ENCODE results near the gene PRKG1.

PRKG1 gene

DNA sequence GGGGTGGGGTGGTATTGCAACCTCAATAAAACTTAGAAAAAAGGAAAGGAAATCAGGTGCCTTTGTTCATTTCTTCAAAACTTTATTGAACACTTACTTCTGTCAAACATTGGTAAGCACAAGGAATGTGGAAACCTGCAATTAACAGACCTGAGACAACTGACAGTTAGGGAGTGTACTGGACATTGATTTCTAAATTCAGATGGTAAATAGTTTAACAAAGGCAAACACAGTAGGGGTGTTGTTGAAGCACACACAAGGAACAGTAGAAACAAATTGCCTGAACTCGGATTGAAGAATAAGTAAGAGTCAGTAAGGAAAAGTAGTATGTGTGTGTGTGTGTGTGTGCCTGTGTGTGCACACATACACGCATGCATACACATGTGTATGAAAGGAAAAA, 516.5 kb downstream of the PRKG1 start:
- no peak overlapping the region for H3K27ac Mint-ChIP-seq (ENCODE audit: low read depth)
- no peaks in the 10 kb centered on the region for H3K36me3 Mint-ChIP-seq (ENCODE audit: insufficient read depth)
- H3K9me3 Mint-ChIP-seq = no peaks in the 10 kb centered on the region
- no peaks in the 10 kb centered on the region for H3K4me1 Mint-ChIP-seq
- ATAC-seq (replicated peaks; ENCODE audit: extremely low read depth, poor library complexity, severe bottlenecking) = no peak
- DNase-seq (ENCODE audit: low spot score in 2 of 2) = no peak
- no peaks in the 10 kb centered on the region for H3K27me3 Mint-ChIP-seq
- no peak overlapping the region for H3K4me3 Mint-ChIP-seq

DNA sequence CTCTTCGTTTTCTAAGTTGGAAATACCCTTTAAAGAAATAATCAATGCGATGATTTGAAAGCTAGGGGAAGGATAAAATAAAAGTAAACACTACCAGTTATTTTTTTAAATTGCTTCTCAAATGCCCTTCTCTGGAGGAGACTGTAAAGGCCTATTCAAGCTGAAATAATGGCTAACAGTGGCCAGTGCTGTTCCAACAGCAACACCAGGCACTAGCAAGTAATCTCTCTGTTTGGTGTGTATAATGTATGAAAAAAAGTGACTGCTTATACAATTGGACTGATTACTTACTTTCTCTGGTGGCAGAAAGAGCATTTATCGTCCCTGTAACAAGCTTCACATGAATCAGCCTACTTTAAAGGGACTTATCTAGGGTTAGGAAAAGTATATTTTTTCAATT, 522.4 kb downstream of the PRKG1 start:
- ATAC-seq (replicated peaks; ENCODE audit: extremely low read depth, poor library complexity, severe bottlenecking) (no peak), DNase-seq (ENCODE audit: low spot score in 2 of 2) (no peak)
- Mint-ChIP-seq H3K27me3 (no peaks in the 10 kb centered on the region), H3K4me1 (no peaks in the 10 kb centered on the region), H3K4me3 (no peak overlapping the region), H3K9me3 (peaks cover 6% of the 10 kb centered on the region), H3K27ac (ENCODE audit: low read depth) (no peak overlapping the region), H3K36me3 (ENCODE audit: insufficient read depth) (no peaks in the 10 kb centered on the region)

DNA sequence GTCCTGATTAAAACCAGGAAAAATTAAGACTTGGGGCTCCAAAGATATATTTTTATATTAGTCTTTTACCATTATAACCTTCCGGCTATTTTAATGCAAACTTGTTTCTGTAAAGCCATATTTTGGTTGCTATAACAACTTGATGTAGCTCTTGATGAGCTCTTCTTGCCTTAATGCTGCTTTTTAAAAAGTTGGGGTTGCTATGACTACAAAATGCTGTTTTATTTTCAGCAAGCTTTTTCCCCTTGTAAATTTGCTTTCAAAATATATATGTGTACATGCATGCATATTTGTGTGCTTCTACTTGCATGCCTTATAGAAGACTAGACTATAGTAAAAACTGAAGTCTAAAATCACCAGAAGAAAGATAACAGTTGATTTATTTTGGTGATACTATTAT, 525.4 kb downstream of the PRKG1 start:
- H3K27ac Mint-ChIP-seq (ENCODE audit: low read depth) = no peak overlapping the region
- peaks cover 2% of the 10 kb centered on the region for H3K36me3 Mint-ChIP-seq (ENCODE audit: insufficient read depth)
- no peak for ATAC-seq (replicated peaks; ENCODE audit: extremely low read depth, poor library complexity, severe bottlenecking)
- no peak for DNase-seq (ENCODE audit: low spot score in 2 of 2)
- H3K4me1 Mint-ChIP-seq = no peaks in the 10 kb centered on the region
- H3K27me3 Mint-ChIP-seq = no peaks in the 10 kb centered on the region
- H3K4me3 Mint-ChIP-seq = no peak overlapping the region
- peaks cover 6% of the 10 kb centered on the region for H3K9me3 Mint-ChIP-seq

DNA sequence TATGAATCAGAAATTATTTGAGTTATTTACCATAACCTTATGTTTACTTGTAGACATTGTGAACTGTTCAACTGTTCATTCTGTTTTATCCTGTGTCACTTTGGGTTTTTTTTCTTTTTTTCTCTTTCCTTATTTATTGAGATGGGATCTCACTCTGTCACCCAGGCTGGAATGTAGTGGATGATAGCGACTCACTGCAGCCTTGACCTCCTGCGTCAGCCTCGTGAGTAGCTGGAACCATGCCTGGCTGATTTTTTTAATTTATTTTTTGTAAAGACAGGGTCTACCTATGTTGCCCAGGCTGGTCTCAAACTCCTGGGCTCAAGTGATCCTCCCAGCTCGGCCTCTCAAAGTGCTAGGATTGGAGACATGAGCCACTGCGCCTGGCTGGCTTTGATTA, 528.0 kb downstream of the PRKG1 start:
- H3K9me3 Mint-ChIP-seq = peaks cover 6% of the 10 kb centered on the region
- no peak overlapping the region for H3K4me3 Mint-ChIP-seq
- DNase-seq (ENCODE audit: low spot score in 2 of 2) = no peak
- no peaks in the 10 kb centered on the region for H3K27me3 Mint-ChIP-seq
- no peak overlapping the region for H3K27ac Mint-ChIP-seq (ENCODE audit: low read depth)
- no peaks in the 10 kb centered on the region for H3K4me1 Mint-ChIP-seq
- no peak for ATAC-seq (replicated peaks; ENCODE audit: extremely low read depth, poor library complexity, severe bottlenecking)
- peaks cover 2% of the 10 kb centered on the region for H3K36me3 Mint-ChIP-seq (ENCODE audit: insufficient read depth)

DNA sequence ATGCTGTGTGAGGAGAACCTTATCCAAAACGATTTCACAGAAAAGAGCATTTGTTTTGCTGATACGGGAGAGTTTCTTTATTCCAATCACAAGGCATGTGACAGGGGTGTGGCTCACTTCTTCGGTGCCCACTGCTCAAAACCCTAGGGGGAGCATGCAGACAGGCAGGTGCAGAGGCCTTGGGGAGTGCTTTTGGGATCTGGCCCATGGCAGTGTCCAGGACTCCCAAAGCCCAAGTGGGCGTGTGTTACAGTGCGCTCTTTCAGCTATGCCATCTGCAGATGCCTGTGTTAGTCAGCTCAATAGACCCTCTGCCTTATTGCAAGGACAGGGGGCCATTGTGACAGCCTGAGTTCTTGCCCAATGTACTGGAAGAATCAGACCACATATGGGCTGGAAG, 530.3 kb downstream of the PRKG1 start:
- no peak overlapping the region for H3K27ac Mint-ChIP-seq (ENCODE audit: low read depth)
- no peaks in the 10 kb centered on the region for H3K9me3 Mint-ChIP-seq
- no peak overlapping the region for H3K4me3 Mint-ChIP-seq
- H3K4me1 Mint-ChIP-seq = no peaks in the 10 kb centered on the region
- peaks cover 2% of the 10 kb centered on the region for H3K36me3 Mint-ChIP-seq (ENCODE audit: insufficient read depth)
- no peaks in the 10 kb centered on the region for H3K27me3 Mint-ChIP-seq
- ATAC-seq (replicated peaks; ENCODE audit: extremely low read depth, poor library complexity, severe bottlenecking) (no peak), DNase-seq (ENCODE audit: low spot score in 2 of 2) (no peak)

DNA sequence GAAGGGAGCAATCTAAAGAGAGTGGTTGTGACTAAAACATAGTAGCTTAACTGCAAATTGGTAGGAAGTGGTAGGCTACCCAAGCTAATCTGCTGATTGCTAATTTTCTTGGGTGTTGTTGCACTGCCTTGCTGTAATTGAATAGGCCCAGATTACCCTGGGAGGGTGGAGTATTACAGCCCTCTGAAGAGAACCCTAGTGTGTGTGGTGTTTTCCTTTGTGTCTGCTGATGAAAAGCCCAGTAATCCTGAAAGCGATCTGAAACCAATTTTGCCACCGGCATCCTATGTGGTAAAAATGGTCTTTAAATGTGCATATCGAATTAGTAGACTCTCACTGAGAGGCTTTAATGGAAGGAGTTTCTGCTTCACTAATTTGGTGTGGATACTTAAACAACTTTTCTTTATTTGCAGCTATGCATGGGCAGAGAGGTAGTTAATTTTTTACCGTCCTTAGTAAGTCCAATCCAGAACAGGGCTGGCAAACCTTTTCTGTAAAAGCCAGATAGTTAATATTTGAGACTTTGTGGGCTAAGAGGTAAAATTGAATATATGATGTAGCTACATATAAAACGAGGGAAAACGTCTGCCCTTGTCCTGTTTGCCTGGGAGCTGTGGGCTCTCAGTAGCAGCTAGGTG, 532.7 kb downstream of the PRKG1 start:
- Mint-ChIP-seq H3K36me3 (ENCODE audit: insufficient read depth) (peaks cover 2% of the 10 kb centered on the region), H3K9me3 (no peaks in the 10 kb centered on the region), H3K4me3 (no peak overlapping the region), H3K27ac (ENCODE audit: low read depth) (no peak overlapping the region), H3K4me1 (no peaks in the 10 kb centered on the region), H3K27me3 (no peaks in the 10 kb centered on the region)
- DNase-seq (ENCODE audit: low spot score in 2 of 2) (no peak), ATAC-seq (replicated peaks; ENCODE audit: extremely low read depth, poor library complexity, severe bottlenecking) (no peak)

DNA sequence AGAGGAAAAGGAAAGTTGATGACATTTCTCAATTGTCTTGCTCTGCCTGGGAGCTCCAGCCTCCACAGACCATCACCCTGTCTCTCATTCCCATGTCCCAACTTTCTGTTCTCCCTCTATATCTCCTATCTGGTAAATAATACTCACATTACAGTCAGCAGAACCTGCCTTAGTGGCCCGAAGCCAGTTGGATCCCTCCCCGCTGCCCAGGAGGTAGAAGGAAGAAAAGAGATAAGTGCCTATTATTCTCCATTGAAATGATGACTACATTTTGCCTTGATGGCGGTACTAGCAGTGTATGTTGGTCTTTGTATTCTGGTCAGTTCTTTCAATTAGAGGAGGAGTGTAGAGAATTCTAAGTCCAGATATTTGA, 533.2 kb downstream of the PRKG1 start:
- no peak for ATAC-seq (replicated peaks; ENCODE audit: extremely low read depth, poor library complexity, severe bottlenecking)
- DNase-seq (ENCODE audit: low spot score in 2 of 2) = no peak
- peaks cover 2% of the 10 kb centered on the region for H3K36me3 Mint-ChIP-seq (ENCODE audit: insufficient read depth)
- H3K27me3 Mint-ChIP-seq = no peaks in the 10 kb centered on the region
- H3K4me1 Mint-ChIP-seq = no peaks in the 10 kb centered on the region
- no peak overlapping the region for H3K4me3 Mint-ChIP-seq
- no peaks in the 10 kb centered on the region for H3K9me3 Mint-ChIP-seq
- no peak overlapping the region for H3K27ac Mint-ChIP-seq (ENCODE audit: low read depth)

DNA sequence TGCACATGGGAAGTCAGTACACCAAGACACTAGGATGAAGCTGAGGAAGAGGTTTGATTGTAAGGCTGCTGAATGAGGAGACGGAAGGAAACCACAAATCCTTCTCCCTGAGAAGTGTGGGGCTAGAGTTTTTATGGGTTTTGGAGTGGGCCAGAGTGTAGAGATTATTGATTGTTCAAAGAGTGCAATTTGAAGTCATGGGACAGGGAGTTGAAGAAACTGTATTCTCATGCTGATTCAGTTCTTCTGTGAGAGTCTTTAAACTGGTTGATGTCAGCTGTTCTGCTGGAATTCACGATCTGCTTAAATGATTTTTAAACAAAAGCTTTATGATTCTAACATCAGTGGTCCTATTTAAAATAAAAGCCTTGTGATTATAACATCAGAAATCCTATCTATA, 533.9 kb downstream of the PRKG1 start:
- Mint-ChIP-seq H3K36me3 (ENCODE audit: insufficient read depth) (peaks cover 2% of the 10 kb centered on the region), H3K9me3 (no peaks in the 10 kb centered on the region)

DNA sequence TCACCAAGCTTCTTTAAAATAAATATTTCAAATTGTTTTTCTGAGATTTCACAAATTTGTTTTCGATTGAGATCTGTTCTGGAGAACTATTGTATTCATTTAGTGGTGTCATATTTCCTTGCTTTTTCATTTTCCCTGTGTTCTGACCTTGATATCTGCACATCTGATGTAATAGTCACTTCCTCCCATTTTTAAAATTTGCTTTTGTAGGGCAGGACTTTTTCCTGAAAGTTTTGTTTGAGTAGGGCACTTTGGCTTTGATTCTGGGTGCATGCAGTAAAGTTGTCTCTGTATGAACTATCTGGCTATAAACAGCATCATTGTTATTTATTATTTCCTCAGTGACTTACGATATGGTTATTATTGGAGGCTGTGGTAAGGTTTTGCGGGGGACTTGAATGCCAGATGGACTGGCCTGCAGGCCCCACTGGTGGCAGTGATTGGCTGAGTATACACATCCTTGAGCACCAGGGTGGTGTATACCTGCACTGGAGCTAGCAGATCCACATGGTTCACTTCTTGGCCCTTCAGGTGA, 541.5 kb downstream of the PRKG1 start:
- Mint-ChIP-seq H3K27ac (ENCODE audit: low read depth) (no peak overlapping the region), H3K4me1 (no peaks in the 10 kb centered on the region), H3K4me3 (no peak overlapping the region), H3K36me3 (ENCODE audit: insufficient read depth) (no peaks in the 10 kb centered on the region), H3K27me3 (peaks cover 9% of the 10 kb centered on the region), H3K9me3 (peaks cover 6% of the 10 kb centered on the region)
- DNase-seq (ENCODE audit: low spot score in 2 of 2) (no peak), ATAC-seq (replicated peaks; ENCODE audit: extremely low read depth, poor library complexity, severe bottlenecking) (no peak)

More for the DNA sequence above, 533.9 kb downstream of the PRKG1 start:
- no peak for DNase-seq (ENCODE audit: low spot score in 2 of 2)
- no peak for ATAC-seq (replicated peaks; ENCODE audit: extremely low read depth, poor library complexity, severe bottlenecking)
- Mint-ChIP-seq H3K4me1 (no peaks in the 10 kb centered on the region), H3K4me3 (no peak overlapping the region), H3K27me3 (no peaks in the 10 kb centered on the region), H3K27ac (ENCODE audit: low read depth) (no peak overlapping the region)

DNA sequence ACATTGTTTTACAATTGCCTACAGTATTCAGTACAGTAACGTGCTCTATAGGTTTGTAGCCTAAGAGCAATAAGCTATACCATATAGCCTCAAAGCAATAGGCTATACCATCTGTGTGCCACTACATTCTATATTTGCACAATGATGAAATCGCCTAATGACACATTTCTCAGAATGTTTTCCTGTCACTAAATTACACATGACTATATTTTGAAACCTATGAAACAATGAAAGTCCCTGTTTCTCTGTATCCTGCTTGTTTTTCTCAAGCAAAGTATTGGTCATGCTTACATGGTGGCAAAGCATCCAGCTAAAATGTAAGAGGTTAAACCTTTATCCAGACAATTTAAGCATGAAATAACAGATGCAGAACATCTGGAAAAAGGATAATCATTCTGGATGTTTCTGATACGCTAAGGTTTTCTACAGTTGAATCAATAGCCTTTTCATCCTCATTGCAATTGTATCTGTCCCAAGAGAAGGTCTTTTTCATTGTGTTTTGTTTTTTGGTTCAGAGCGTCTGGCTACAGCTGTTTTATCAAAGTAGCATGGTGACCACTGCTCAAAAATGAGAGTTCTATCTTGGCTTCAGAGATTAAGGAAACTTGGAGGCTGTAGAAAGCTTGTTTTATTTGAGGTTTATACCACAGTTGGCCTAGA, 543.4 kb downstream of the PRKG1 start:
- H3K36me3 Mint-ChIP-seq (ENCODE audit: insufficient read depth) = no peaks in the 10 kb centered on the region
- no peak overlapping the region for H3K4me3 Mint-ChIP-seq
- H3K27me3 Mint-ChIP-seq = peaks cover 9% of the 10 kb centered on the region
- DNase-seq (ENCODE audit: low spot score in 2 of 2) (no peak), ATAC-seq (replicated peaks; ENCODE audit: extremely low read depth, poor library complexity, severe bottlenecking) (no peak)
- peaks cover 6% of the 10 kb centered on the region for H3K9me3 Mint-ChIP-seq
- H3K27ac Mint-ChIP-seq (ENCODE audit: low read depth) = no peak overlapping the region
- no peaks in the 10 kb centered on the region for H3K4me1 Mint-ChIP-seq

DNA sequence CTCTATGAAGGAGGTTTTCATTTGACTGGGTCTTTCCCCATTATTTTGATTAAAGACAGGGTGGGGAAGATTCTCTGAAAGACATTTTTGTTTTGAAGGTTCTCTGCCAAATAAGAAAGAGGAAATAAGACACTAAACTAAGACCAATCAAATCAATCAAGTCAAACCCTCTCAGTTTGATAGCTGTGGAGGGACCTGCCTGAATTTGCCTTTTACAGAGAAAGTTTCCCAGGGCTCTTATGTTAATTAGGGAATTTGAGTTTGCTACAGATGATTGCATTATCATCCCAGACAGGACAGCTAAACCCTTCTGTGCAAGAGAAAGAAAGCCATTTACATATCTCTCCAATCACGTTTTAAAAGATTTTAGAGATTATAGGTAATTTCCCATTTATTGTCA, 545.1 kb downstream of the PRKG1 start:
- H3K27me3 Mint-ChIP-seq = peaks cover 9% of the 10 kb centered on the region
- peaks cover 6% of the 10 kb centered on the region for H3K9me3 Mint-ChIP-seq
- no peaks in the 10 kb centered on the region for H3K36me3 Mint-ChIP-seq (ENCODE audit: insufficient read depth)
- no peak for DNase-seq (ENCODE audit: low spot score in 2 of 2)
- no peak overlapping the region for H3K4me3 Mint-ChIP-seq
- no peak overlapping the region for H3K27ac Mint-ChIP-seq (ENCODE audit: low read depth)
- no peaks in the 10 kb centered on the region for H3K4me1 Mint-ChIP-seq
- no peak for ATAC-seq (replicated peaks; ENCODE audit: extremely low read depth, poor library complexity, severe bottlenecking)

DNA sequence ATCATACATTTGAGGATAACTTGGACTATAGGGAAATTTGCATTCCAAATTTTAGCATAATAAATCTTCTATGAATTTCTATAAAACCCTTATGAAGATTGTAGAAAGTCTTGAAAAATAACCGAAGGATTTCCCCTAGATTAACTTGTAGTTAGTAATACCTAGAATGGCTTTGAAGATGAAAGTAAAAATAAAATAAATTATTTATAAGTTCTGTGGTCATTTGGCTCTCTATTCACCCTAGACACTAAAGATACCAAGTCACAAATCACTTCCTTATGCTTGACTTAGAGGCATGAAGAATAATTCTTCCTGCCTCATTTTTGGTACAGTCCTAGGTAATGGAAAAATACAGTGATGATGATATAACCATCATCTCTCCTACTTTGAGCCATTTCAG, 545.8 kb downstream of the PRKG1 start:
- ATAC-seq (replicated peaks; ENCODE audit: extremely low read depth, poor library complexity, severe bottlenecking) (no peak), DNase-seq (ENCODE audit: low spot score in 2 of 2) (no peak)
- H3K4me1 Mint-ChIP-seq = no peaks in the 10 kb centered on the region
- H3K9me3 Mint-ChIP-seq = peaks cover 6% of the 10 kb centered on the region
- H3K27ac Mint-ChIP-seq (ENCODE audit: low read depth) = no peak overlapping the region
- no peaks in the 10 kb centered on the region for H3K36me3 Mint-ChIP-seq (ENCODE audit: insufficient read depth)
- H3K27me3 Mint-ChIP-seq = peaks cover 9% of the 10 kb centered on the region
- no peak overlapping the region for H3K4me3 Mint-ChIP-seq

DNA sequence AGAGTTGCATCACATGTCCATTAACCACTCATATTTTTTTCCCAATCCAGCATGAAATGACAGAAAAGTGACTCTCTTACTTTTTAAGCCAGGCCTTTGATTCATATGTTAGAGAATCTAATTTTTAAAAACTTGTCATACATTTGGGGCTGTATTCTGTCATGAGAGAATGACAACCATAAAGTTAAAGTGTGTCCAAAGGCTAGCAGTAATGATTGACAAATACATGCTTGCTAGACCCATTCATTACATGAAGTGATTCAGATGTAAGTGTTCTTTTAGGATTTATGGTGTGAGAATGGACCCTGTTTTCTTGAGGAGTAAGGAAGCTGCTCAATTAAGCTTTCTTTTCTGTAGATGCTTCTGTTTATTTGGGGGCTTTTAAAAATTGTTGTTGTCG, 549.7 kb downstream of the PRKG1 start:
- DNase-seq (ENCODE audit: low spot score in 2 of 2) (no peak), ATAC-seq (replicated peaks; ENCODE audit: extremely low read depth, poor library complexity, severe bottlenecking) (no peak)
- Mint-ChIP-seq H3K4me1 (no peaks in the 10 kb centered on the region), H3K4me3 (no peak overlapping the region), H3K27me3 (no peaks in the 10 kb centered on the region), H3K27ac (ENCODE audit: low read depth) (no peak overlapping the region), H3K36me3 (ENCODE audit: insufficient read depth) (no peaks in the 10 kb centered on the region), H3K9me3 (no peaks in the 10 kb centered on the region)
